NCI-H446 treated with DMSO at 0.1 percent for 48 hours (cell line): Measurements from ENCODE around the gene GTSE1.

ENCODE experiments used
- DNase-seq: peaks from one replicate; lab custom pipeline; 2025; lab: John Stamatoyannopoulos, UW

Gene GTSE1

GRCh38 chr22:46275455-46276122, 21.1 kb upstream of the GTSE1 start:
- no peak for DNase-seq

- no peak for DNase-seq
Observed at GRCh38 chr22:46276563-46276962, 20.1 kb upstream of the GTSE1 start.

GRCh38 chr22:46278656-46279645, 17.7 kb upstream of the GTSE1 start:
- DNase-seq = no peak

- no peak for DNase-seq
Observed at GRCh38 chr22:46280063-46280817, 16.4 kb upstream of the GTSE1 start.

GRCh38 chr22:46280999-46281623, 15.6 kb upstream of the GTSE1 start:
- no peak for DNase-seq

- no peak for DNase-seq
Observed at GRCh38 chr22:46281866-46282678, 14.6 kb upstream of the GTSE1 start.

GRCh38 chr22:46286006-46286405, 10.7 kb upstream of the GTSE1 start:
- no peak for DNase-seq

GRCh38 chr22:46286941-46287872, 9.5 kb upstream of the GTSE1 start:
- DNase-seq = no peak

- DNase-seq = no peak
Observed at GRCh38 chr22:46287873-46288751, 8.6 kb upstream of the GTSE1 start.

GRCh38 chr22:46288846-46289243, 7.8 kb upstream of the GTSE1 start:
- no peak for DNase-seq

- no peak for DNase-seq
Observed at GRCh38 chr22:46289244-46289891, 7.3 kb upstream of the GTSE1 start.

- DNase-seq = no peak
Observed at GRCh38 chr22:46290121-46290842, 6.4 kb upstream of the GTSE1 start.

GRCh38 chr22:46290843-46291785, 5.6 kb upstream of the GTSE1 start:
- no peak for DNase-seq

- DNase-seq = no peak
Observed at GRCh38 chr22:46292173-46292572, 4.5 kb upstream of the GTSE1 start.

- DNase-seq = no peak
Observed at GRCh38 chr22:46292732-46293131, 3.9 kb upstream of the GTSE1 start.

- DNase-seq = no peak
Observed at GRCh38 chr22:46293577-46294260, 3.0 kb upstream of the GTSE1 start.
